IMR-90 (cell line): ENCODE results near the gene PDILT. TPM values are rescaled to one million over a fixed set of nuclear protein-coding genes. Genes with fewer than 3 reads are reported as not detected.

Experiments
- ATAC-seq: fragments of 200-7000 bp; cut with Tn5 transposase; 2 replicates; pipeline ENCODE4 v1.9.1; 2020; ENCODE audit warnings: low read depth, mild to moderate bottlenecking, moderate library complexity
- BruUV-seq: library from RNA; stranded (reverse); fragments of 400-500 nt; replicated peaks from 2 replicates; lab custom pipeline; 2021; lab: Mats Ljungman, UMichigan
- CTCF ChIA-PET: fragments of 300-600 bp; formaldehyde crosslinking; extraction: SDS; loops from one replicate; lab custom pipeline; 2021; ENCODE audit warnings: antibody characterized with exemption; lab: Yijun Ruan, JAX
- POLR2A ChIA-PET: fragments of 300-600 bp; sonication (Branson Sonifier 250); formaldehyde crosslinking; loops from one replicate; lab custom pipeline; 2022; ENCODE audit warnings: antibody characterized with exemption; ENCODE audit not compliant: unreplicated experiment; lab: Charles Lee
- DNase-seq: peaks from one replicate; pipeline ENCODE4 v3.0.0; 2013
- H2AFZ ChIP-seq: replicated peaks from 2 replicates; pipeline ENCODE3; 2013; ENCODE audit warnings: low read length, mild to moderate bottlenecking; ENCODE audit not compliant: poor library complexity
- H2AK5ac ChIP-seq: 2 replicates; pipeline ENCODE4 v1.6.1; 2013; ENCODE audit warnings: low read depth, low read length, inconsistent platforms
- H2AK9ac ChIP-seq: replicated peaks from 2 replicates; pipeline ENCODE3; 2013; ENCODE audit warnings: mild to moderate bottlenecking, low read depth, low read length, moderate library complexity; ENCODE audit not compliant: poor library complexity
- H2BK120ac ChIP-seq: 2 replicates; pipeline ENCODE4 v1.6.1; 2013; ENCODE audit warnings: low read depth, low read length, inconsistent platforms
- H2BK15ac ChIP-seq: 3 replicates; pipeline ENCODE4 v1.6.1; 2013; ENCODE audit warnings: low read depth, low read length, inconsistent platforms
- H2BK20ac ChIP-seq: 2 replicates; pipeline ENCODE4 v1.6.1; 2013; ENCODE audit warnings: low read depth, mild to moderate bottlenecking, inconsistent platforms, low read length, moderate library complexity
- H2BK5ac ChIP-seq: 2 replicates; pipeline ENCODE4 v1.6.1; 2013; ENCODE audit warnings: mild to moderate bottlenecking, low read depth, low read length, inconsistent platforms; ENCODE audit not compliant: poor library complexity, severe bottlenecking
- H3K14ac ChIP-seq: replicated peaks from 2 replicates; pipeline ENCODE4 v1.6.1; 2013; ENCODE audit warnings: low read depth, low read length, inconsistent platforms
- H3K18ac ChIP-seq: 2 replicates; pipeline ENCODE4 v1.6.1; 2013; ENCODE audit warnings: low read depth, low read length, control low read depth
- H3K23ac ChIP-seq: 2 replicates; pipeline ENCODE4 v1.6.1; 2013; ENCODE audit warnings: low read depth, low read length, inconsistent platforms
- H3K27ac ChIP-seq: 2 replicates; pipeline ENCODE4 v1.5.1; 2013; ENCODE audit warnings: mild to moderate bottlenecking, control low read depth, low read length; ENCODE audit not compliant: insufficient read depth
- H3K27me3 ChIP-seq: 2 replicates; pipeline ENCODE4 v1.6.1; 2013; ENCODE audit warnings: low read length; ENCODE audit not compliant: control insufficient read depth, insufficient read depth
- H3K36me3 ChIP-seq: 2 replicates; pipeline ENCODE4 v1.6.1; 2013; ENCODE audit warnings: low read length, mixed read lengths; ENCODE audit not compliant: control insufficient read depth, insufficient read depth
- H3K4ac ChIP-seq: 2 replicates; pipeline ENCODE4 v1.6.1; 2013; ENCODE audit warnings: low read depth, low read length, inconsistent platforms
- H3K4me1 ChIP-seq: 2 replicates; pipeline ENCODE4 v1.6.1; 2013; ENCODE audit warnings: low read length, mixed read lengths; ENCODE audit not compliant: control insufficient read depth, insufficient read depth
- H3K4me2 ChIP-seq: 2 replicates; pipeline ENCODE4 v1.6.1; 2013; ENCODE audit warnings: low read depth, mild to moderate bottlenecking, control low read depth, low read length, moderate library complexity
- H3K4me3 ChIP-seq: 2 replicates; pipeline ENCODE4 v1.5.1; 2013; ENCODE audit warnings: low read depth, mild to moderate bottlenecking, control low read depth, low read length, moderate library complexity; ENCODE audit not compliant: insufficient read depth
- H3K56ac ChIP-seq: 2 replicates; pipeline ENCODE4 v1.6.1; 2013; ENCODE audit warnings: low read length, inconsistent platforms; ENCODE audit not compliant: insufficient read depth; ENCODE audit errors: extremely low read depth
- H3K79me1 ChIP-seq, 2 experiments: 2 replicates each; pipeline ENCODE4 v1.6.1; 2013; ENCODE audit warnings: low read length in 2 of 2, inconsistent platforms in 1 of 2, low read depth in 1 of 2
- H3K9ac ChIP-seq: 2 replicates; pipeline ENCODE4 v1.6.1; 2013; ENCODE audit warnings: low read depth, low read length, control low read depth
- H3K9me1 ChIP-seq: 2 replicates; pipeline ENCODE4 v1.6.1; 2013; ENCODE audit warnings: low read length, inconsistent platforms; ENCODE audit not compliant: insufficient read depth
- H3K9me3 ChIP-seq: 2 replicates; pipeline ENCODE4 v1.6.1; 2013; ENCODE audit warnings: low read length; ENCODE audit not compliant: control insufficient read depth, insufficient read depth
- H4K20me1 ChIP-seq: 2 replicates; pipeline ENCODE4 v1.6.1; 2013; ENCODE audit warnings: low read length, inconsistent platforms; ENCODE audit not compliant: insufficient read depth
- H4K5ac ChIP-seq: 2 replicates; pipeline ENCODE4 v1.6.1; 2013; ENCODE audit warnings: mild to moderate bottlenecking, low read depth, low read length, control low read depth
- H4K8ac ChIP-seq, 2 experiments: 2 replicates each; pipeline ENCODE4 v1.6.1; 2013; ENCODE audit warnings: low read depth in 2 of 2, low read length in 2 of 2, control low read depth in 1 of 2, inconsistent platforms in 1 of 2
- H4K91ac ChIP-seq: 2 replicates; pipeline ENCODE4 v1.6.1; 2013; ENCODE audit warnings: low read depth, low read length, inconsistent platforms; ENCODE audit not compliant: insufficient read depth
- FOS ChIP-seq: fragments of 150-350 bp; IDR thresholded peaks from 2 replicates; pipeline ENCODE4 v1.6.1; 2016; ENCODE audit warnings: low read depth, low read length
- MAFK ChIP-seq: IDR thresholded peaks from 2 replicates; pipeline ENCODE4 v1.6.1; 2012; ENCODE audit warnings: low read depth, low read length, improper control_type of control experiment
- MAZ ChIP-seq: IDR thresholded peaks from 2 replicates; pipeline ENCODE4 v1.6.1; 2012; ENCODE audit warnings: low read depth, mild to moderate bottlenecking, low read length, improper control_type of control experiment, moderate library complexity, borderline replicate concordance
- MXI1 ChIP-seq: IDR thresholded peaks from 2 replicates; pipeline ENCODE4 v1.6.1; 2012; ENCODE audit warnings: low read depth, mild to moderate bottlenecking, low read length, moderate library complexity, borderline replicate concordance
- RFX5 ChIP-seq: IDR thresholded peaks from 2 replicates; pipeline ENCODE4 v1.8.0; 2012; ENCODE audit warnings: low read depth, mild to moderate bottlenecking, low read length, moderate library complexity
- SMC3 ChIP-seq: fragments of 150-350 bp; IDR thresholded peaks from 2 replicates; pipeline ENCODE4 v1.6.1; 2016; ENCODE audit warnings: low read depth, mild to moderate bottlenecking, antibody characterized with exemption, low read length, moderate library complexity
- WGBS, 2 experiments: methylation state at CpG; one replicate each; pipeline versions ENCODE4 v1.1.5 to v1.1.7; 2013; ENCODE audit warnings: missing lambda C conversion rate in 2 of 2; ENCODE audit not compliant: insufficient read length in 1 of 2; ENCODE audit errors: extremely low coverage in 2 of 2; 5-methylcytosine and 5-hydroxymethylcytosine counted together
- dilution Hi-C: fragments of 300-500 bp; cut with HindIII; formaldehyde crosslinking; loops from one replicate; pipeline ENCODE4 v1.14.3; 2018; ENCODE audit warnings: low sequenced_read_pairs; ENCODE audit not compliant: unreplicated experiment
- in situ Hi-C: fragments of 300-500 bp; cut with MboI; formaldehyde crosslinking; loops from 3 replicates; pipeline ENCODE4 v1.14.3; 2019; ENCODE audit warnings: low sequenced_read_pairs, inconsistent platforms, mixed read lengths
- intact Hi-C: fragments of 100-400 bp; cut with micrococcal nuclease; formaldehyde crosslinking; loops from 2 replicates; pipeline ENCODE4 v1.10.0; 2022
- polyA plus RNA-seq, 3 experiments: library from polyadenylated mRNA; depleted of rRNA; stranded (reverse); fragments of >200 nt; gene quantifications; 2 replicates each; pipeline ENCODE4 v1.2.3, GENCODE V29; 2012; ENCODE audit warnings: low replicate concordance in 1 of 3
- total RNA-seq: library from RNA; depleted of rRNA; stranded (reverse); fragments of >200 nt; gene quantifications from 2 replicates; pipeline ENCODE4 v1.2.3, GENCODE V29; 2012

Gene PDILT
- total and polyA plus RNA-seq, 2 of the 4 experiments (the other 2 are of a cell fraction): not detected

GRCh38 chr16:20332411-20332810 is 72.1 kb downstream of the PDILT start:
- H3K27ac ChIP-seq: no peak overlapping the region
- WGBS, 2 experiments: no CpG with 5 or more reads among the region's 8 CpGs

More at GRCh38 chr16:20332411-20332810, 72.1 kb downstream of the PDILT start:
- H2AK9ac ChIP-seq: no peak overlapping the region
- H2AFZ ChIP-seq: no peak overlapping the region
- TF ChIP-seq FOS (no peak), MXI1 (no peak), MAZ (no peak), SMC3 (no peak), RFX5 (no peak), MAFK (no peak)
- no peak overlapping the region for H4K8ac ChIP-seq
- H3K9me1 ChIP-seq: no peaks in the 10 kb centered on the region
- no peak overlapping the region for H4K91ac ChIP-seq
- no peak overlapping the region for H3K4ac ChIP-seq
- H3K56ac ChIP-seq: no peak overlapping the region
- in situ Hi-C loops: loop anchor here (25.0 kb wide), 1 partner anchor 170 kb away; no protein-coding TSS in a partner anchor
- peaks cover 20% of the 10 kb centered on the region for H3K9me3 ChIP-seq
- H3K14ac ChIP-seq: no peak overlapping the region
- H2BK120ac ChIP-seq: no peak overlapping the region
- H3K9ac ChIP-seq: no peak overlapping the region
- no peaks in the 10 kb centered on the region for H4K20me1 ChIP-seq
- H2BK5ac ChIP-seq: no peak overlapping the region
- H3K27me3 ChIP-seq: no peaks in the 10 kb centered on the region
- dilution Hi-C loops: no loop called here
- ATAC-seq (no peak), DNase-seq (no peak)
- BruUV-seq: no TSS peak
- no peak overlapping the region for H3K4me3 ChIP-seq
- H2BK15ac ChIP-seq: no peak overlapping the region
- H2AK5ac ChIP-seq: no peak overlapping the region
- no peaks in the 10 kb centered on the region for H3K79me1 ChIP-seq
- no peak overlapping the region for H4K5ac ChIP-seq
- ChIA-PET POLR2A (interaction anchor here (0.6 kb wide), 1 partner anchor 255 kb away, joined by 3 read pairs; no protein-coding TSS in a partner anchor), CTCF (no interaction called here)
- H3K4me2 ChIP-seq: no peak overlapping the region
- H3K23ac ChIP-seq: no peak overlapping the region
- H3K36me3 ChIP-seq: no peaks in the 10 kb centered on the region
- H2BK20ac ChIP-seq: no peak overlapping the region
- no peaks in the 10 kb centered on the region for H3K4me1 ChIP-seq
- no peak overlapping the region for H3K18ac ChIP-seq
- intact Hi-C loops: no loop called here
